Umbilical cord (tissue), 2 donors: ENCODE results near the gene KCNQ5. TPM values are rescaled to one million over a fixed set of nuclear protein-coding genes. Genes with fewer than 3 reads are reported as not detected.

ENCODE experiments used
- DNase-seq: peaks from one replicate; pipeline ENCODE4 v3.0.0-alpha.2; 2015; ENCODE audit warnings: low spot score
- total RNA-seq: library from RNA; depleted of rRNA; stranded (reverse); fragments of >200 nt; gene quantifications from one replicate; pipeline ENCODE4 v1.2.3, GENCODE V29; 2014; ENCODE audit warnings: low replicate concordance; ENCODE audit not compliant: insufficient read depth

The KCNQ5 gene
- total RNA-seq, 1 donor from 2014 or later = 28.2 TPM

GRCh38 chr6:73108949-73109348 lies 487.1 kb downstream of the KCNQ5 start:
- DNase-seq = peak; percentile 53

GRCh38 chr6:73109659-73110058 lies 487.8 kb downstream of the KCNQ5 start:
- peak; percentile 72 for DNase-seq

GRCh38 chr6:73116330-73116729 lies 494.5 kb downstream of the KCNQ5 start:
- no peak for DNase-seq

DNA sequence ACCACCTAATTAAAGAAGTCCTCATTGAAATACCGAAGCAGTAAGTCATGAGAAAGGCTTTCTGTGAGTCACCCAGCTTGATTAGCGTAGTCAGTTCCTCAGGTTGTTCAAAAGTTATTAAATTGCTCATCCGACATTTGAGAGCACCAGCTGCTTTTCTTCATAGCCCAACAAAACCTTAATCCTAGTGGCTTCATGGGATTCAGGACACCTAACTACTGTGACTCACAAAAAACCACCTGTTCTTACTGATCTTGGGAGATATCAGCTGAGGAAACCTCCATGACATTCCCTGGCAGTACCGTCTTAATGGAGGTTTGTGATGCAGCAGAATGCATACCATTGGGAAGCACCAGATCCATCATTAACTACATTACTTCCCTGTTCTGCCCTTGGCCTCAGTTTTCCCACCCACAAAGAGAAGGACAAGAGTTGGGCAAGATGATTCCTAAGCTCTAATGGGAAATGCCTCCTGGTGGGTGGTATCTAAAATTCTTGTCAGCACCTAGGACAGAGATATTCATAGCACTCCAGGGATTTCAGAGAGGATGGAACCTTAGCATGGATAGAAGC lies 499.6 kb downstream of the KCNQ5 start:
- no peak for DNase-seq

DNA sequence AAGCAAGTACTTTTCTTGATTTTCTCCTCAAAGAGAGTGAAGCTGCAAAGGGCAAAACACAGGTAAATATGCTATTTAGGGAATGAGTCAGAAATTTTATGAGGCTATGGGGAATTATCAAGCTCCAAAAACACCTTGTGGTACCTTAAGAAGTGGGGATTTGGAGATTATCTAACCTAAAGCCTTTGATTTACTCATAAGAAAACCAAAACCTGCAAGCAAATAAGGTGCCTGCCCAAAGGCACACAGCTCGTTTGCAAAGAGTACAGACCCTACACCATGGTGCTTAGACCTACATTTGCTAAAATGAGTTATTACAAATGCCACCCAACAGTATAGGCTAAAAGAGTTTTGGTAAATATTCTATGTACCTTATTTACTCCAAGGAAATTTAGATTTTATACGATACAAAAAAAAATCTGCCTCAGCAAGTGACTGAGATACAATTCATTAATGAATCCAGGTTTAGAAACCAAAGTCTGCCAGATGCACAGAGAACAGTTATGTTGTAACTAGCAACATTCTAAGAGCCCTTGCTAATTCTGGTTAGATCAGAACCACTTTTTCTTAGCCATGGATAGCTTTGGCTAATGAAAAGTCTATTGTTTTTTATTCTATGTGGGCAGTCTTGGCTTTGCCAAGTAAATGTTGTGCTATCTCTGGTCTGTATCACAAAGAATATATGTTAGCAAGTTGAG lies 501.9 kb downstream of the KCNQ5 start:
- DNase-seq = no peak

- DNase-seq = peak; percentile 80
Observed at GRCh38 chr6:73129653-73130443, 508.0 kb downstream of the KCNQ5 start.

DNA sequence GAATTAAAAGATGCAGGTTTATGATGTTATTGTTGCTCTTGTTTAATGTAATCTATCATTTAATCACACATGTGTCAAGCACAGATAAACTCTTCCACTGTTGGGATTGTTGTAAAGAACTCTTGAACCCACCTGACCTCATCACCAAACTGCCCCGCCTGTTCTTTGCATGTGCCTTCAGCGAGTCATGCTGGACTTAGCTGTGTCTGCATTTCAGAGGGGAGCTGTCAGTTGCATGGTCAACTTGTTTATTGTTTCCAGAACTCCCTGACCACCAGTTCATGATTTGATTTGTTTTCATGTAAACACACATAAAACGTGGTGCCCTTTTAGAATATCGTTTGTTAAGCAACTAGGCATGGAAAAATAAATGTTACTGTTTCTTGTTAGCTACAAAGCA lies 509.8 kb downstream of the KCNQ5 start:
- no peak for DNase-seq

- DNase-seq = no peak
Observed at GRCh38 chr6:73134588-73134987, 512.7 kb downstream of the KCNQ5 start.

GRCh38 chr6:73139681-73140383 lies 518.0 kb downstream of the KCNQ5 start:
- no peak for DNase-seq

DNA sequence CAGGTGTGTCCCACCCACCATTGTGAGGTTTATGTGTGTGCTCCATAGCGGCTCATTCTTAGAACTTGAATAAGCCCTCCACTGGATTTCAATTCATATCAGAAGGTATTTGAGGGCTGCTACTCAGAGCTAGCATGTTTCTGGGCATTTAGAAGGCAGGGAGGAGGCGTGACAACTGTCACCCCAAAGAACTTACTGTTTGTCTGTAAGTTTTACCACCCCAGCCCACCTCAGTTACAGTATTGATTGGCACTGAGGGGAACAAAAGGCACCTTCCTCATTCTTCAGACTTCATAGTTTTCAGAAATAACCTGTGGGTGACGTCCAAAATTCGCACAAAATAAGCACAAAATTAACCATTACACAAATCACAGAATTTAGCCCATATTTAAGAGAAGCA lies 521.7 kb downstream of the KCNQ5 start:
- no peak for DNase-seq

DNA sequence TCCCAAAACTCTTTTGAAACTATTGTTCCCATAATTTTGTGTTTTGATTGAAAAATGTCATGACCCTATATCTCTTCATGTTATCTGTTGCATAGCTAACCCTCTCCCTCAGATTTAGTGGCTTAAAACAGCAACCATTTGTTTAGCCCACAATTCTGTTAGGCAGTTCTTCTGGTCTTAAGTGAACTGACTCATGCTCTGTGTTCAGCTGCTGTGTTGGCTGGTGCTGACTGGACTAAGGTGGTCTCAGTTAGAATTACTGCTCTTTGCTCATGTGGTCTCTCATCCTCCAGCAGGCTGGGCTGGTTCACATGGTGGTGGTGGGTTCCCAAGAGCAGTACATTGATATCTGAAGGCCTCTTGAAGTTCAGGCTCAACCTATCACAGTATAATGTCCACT lies 522.7 kb downstream of the KCNQ5 start:
- no peak for DNase-seq

DNA sequence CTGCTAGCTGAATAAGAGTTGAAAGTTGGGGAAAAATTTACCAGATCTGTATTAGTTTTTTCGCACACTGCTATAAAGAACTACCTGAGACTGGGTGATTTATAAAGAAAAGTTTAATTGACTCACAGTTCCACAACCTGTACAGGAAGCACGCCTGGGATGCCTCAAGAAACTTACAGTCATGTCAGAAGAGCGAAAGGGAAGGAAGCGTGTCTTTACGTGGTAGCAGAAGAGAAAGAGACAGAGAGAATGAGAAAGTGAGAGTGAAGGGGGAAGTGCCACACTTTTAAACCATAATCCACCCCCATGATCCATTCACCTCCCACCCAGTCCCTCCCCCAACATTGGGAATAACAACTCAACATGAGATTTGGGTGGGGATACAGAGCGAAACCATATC lies 523.8 kb downstream of the KCNQ5 start:
- no peak for DNase-seq

DNA sequence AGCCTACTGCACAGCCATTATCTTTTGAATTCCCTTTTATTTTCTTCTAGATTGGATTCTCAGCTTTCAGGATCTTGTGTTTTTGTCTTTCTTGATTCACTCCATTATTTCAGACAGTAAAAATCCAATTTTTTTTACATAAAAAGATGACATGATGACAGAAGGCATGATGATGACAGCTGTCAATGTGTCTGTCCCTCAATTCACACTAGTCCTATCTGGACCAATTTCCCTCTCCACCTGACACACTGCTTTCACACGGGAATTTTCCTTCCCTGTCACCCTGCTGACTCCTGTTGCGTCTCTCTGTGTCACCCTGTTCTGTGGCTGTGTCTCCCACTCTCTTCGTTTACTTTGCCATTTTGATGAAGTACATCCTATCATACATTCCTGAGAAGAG lies 529.9 kb downstream of the KCNQ5 start:
- no peak for DNase-seq

GRCh38 chr6:73152556-73152955 lies 530.7 kb downstream of the KCNQ5 start:
- DNase-seq = no peak

DNA sequence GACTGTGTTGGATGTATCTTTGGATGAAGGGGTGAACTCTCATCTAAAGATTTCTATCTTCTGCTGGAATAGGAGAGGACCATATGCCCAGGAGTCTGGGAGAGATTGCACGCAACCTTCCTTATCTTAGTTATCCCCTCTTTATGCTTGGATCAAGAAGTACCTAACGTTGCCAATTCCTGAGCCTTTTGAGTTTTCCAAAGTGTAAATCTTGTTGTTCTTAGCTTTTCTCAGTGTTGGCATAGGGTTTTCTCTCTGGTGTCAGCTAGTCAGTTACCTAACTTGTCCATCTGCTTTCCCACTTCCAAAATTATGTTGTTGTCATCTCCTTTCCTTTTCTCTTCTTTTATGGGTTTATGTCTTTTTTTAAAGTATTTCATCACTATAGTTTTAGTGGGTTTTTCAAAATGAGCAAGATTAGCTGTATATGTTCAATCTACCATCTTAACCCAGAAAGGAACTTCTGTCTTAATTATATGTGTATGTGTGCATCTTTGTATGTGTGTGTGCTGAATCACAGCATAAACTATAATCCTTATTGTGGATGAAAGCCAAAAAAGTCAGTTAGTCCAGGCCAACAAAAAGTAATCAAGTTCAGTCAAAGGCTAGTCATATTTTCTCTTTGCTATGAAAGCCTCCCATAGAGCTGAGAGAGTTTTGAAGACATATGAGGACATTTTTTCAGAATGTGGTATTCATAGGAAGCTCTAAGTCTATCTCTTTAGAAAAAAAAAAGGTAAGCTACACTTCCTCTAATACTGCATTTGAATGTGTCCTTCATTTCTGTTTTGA lies 531.3 kb downstream of the KCNQ5 start:
- peak; percentile 17 for DNase-seq

DNA sequence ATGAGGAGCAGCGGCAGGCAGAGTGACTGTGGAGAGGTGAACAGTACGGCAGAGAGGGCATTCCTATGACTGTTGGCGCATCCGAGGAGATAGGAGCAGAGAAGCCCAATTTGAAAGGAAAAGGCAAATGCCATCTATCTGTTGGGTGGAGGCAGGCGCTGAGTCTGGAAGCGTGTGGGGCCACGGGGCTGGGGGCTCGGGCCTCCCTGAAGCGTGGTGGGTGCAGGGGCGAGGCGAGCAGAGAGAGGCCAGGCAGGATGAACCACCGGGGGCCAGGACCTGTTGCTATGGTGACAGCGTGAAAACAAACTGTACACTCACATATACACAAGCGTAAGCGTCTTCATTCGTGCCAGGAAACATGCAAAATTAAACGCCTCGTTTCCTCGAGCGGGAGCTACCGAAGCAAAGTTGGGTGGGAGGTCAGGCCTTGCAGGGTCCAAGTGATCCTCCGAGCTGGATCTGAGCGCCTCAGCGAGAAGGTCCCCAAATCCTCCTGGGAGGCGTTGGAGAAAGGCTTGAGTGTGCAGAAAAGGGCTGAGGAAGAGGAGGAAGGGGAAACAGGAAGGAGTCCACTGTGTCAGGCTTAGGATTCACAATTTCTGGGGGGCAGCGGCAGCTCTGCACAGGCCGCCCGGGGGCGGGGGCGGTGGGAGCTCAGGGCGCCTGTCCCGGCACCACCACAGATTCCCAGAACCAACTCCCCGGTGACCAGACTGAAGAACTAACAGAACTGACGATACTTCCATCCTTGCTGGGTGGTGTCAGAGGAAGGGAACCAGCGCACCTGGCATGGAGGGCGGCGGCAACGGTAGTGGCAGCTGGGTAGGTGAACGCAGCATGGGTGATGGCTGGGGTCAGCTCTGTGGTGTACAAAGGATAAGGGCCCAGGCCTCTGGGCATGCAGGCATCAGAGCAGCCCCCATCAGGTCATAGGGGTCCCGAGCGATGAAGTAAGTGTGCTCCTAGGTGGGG lies 535.2 kb downstream of the KCNQ5 start:
- no peak for DNase-seq

GRCh38 chr6:73157870-73158269 lies 536.0 kb downstream of the KCNQ5 start:
- DNase-seq = no peak

DNA sequence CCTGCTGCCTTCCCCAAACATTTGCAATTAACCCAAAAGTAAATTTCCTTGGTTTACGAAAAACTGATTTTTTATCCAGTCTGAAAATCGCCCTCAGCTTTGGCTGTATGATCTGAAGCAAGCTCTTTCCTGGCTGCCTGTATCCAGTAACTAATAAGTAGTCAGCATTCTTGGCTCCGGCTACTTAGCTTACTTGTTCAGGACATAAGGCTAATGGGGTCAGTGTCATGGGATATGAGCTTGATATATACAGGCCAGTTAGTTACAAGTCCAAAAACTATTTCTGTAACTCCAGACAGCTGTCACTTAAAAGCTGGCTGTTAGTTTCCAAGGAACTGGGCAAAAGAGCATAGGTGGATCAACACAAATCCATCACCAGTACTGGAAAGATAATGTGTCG lies 547.2 kb downstream of the KCNQ5 start:
- no peak for DNase-seq

- no peak for DNase-seq
Observed at GRCh38 chr6:73169633-73170032, 547.8 kb downstream of the KCNQ5 start.

GRCh38 chr6:73174646-73175045 lies 552.8 kb downstream of the KCNQ5 start:
- DNase-seq = no peak
